K562 (cell line): ENCODE data around the gene PNPLA7. TPM values are rescaled to one million over a fixed set of nuclear protein-coding genes. Genes with fewer than 3 reads are reported as not detected.

ENCODE experiments used
- ARID1B ChIP-seq: fragments of 450-650 bp; IDR thresholded peaks from 2 replicates; pipeline ENCODE4 v1.6.1; 2016; ENCODE audit warnings: antibody characterized with exemption, mild to moderate bottlenecking, inconsistent platforms
- ARID4B ChIP-seq: sonication (generic); formaldehyde crosslinking; IDR thresholded peaks from 2 replicates; pipeline ENCODE4 v1.8.0; 2022; ENCODE audit warnings: mild to moderate bottlenecking, missing genetic modification reagents
- CHD7 ChIP-seq: fragments of 200-600 bp; sonication (generic); IDR thresholded peaks from one replicate; pipeline ENCODE4 v1.6.1; 2012; ENCODE audit warnings: mild to moderate bottlenecking, low read depth, low read length, inconsistent platforms
- CREBBP ChIP-seq: IDR thresholded peaks from one replicate; pipeline ENCODE4 v1.6.1; 2012; ENCODE audit warnings: low read depth, mild to moderate bottlenecking, control low read depth, inconsistent platforms, low read length
- DACH1 ChIP-seq: fragments of 450-650 bp; IDR thresholded peaks from 2 replicates; pipeline ENCODE4 v1.6.1; 2018; ENCODE audit not compliant: partially characterized antibody
- KDM5B ChIP-seq: fragments of 200-600 bp; sonication (generic); IDR thresholded peaks from 2 replicates; pipeline ENCODE4 v1.6.1; 2012; ENCODE audit warnings: low read depth, mild to moderate bottlenecking, moderate library complexity, low read length, control low read depth, inconsistent platforms; ENCODE audit not compliant: insufficient replicate concordance
- ZBTB26 ChIP-seq: fragments of 450-650 bp; formaldehyde crosslinking; IDR thresholded peaks from 2 replicates; pipeline ENCODE4 v1.4.0; 2022; ENCODE audit warnings: missing genetic modification characterization
- ZNF239 ChIP-seq: fragments of 250-450 bp; sonication (Bioruptor Pico); IDR thresholded peaks from 2 replicates; pipeline ENCODE4 v1.4.0; 2020; ENCODE audit warnings: mild to moderate bottlenecking
- polyA plus RNA-seq, 8 experiments: library from polyadenylated mRNA; depleted of rRNA in 4 of 8; stranded (reverse) in 5 of 8; unstranded in 3 of 8; fragments of >200 nt; fragmentation: Nextera tagmentation in 2 of 8; fragmentation: Illumina TruSeq in 1 of 8; extraction: Ambion mirVana in 2 of 8; extraction: Trizol in 1 of 8; gene quantifications; 2 replicates each; pipeline versions ENCODE4 v1.2.1 to v1.2.3, GENCODE V29; 2011 to 2014; ENCODE audit warnings: inconsistent platforms in 1 of 8, missing spikeins in 1 of 8
- total RNA-seq, 7 experiments: library from RNA; depleted of rRNA in 6 of 7; stranded (reverse); fragments of >200 nt in 6 of 7; fragmentation: Illumina TruSeq in 2 of 7; extraction: Trizol in 2 of 7; gene quantifications; 2 replicates each; pipeline versions ENCODE4 v1.2.1 to v1.2.3, GENCODE V29; 2011 to 2021; ENCODE audit warnings: low replicate concordance in 1 of 7

The PNPLA7 gene
- total and polyA plus RNA-seq, 9 of the 15 experiments (the other 6 are each of a cell fraction or from before 2014, with no cell fraction given), result 0.01 to 0.85 (median 0.19) TPM; not detected in 1

- 0 out of 2 replicates have a peak, but pooled peaks have one; percentile 23 for TF ChIP-seq ARID4B (CRISPR knock-in tag)
- no peak for TF ChIP-seq CHD7
- no peak for TF ChIP-seq ZNF239 (CRISPR knock-in tag)
- 0 out of 2 replicates have a peak, but pooled peaks have one; percentile 21 for TF ChIP-seq ARID1B
- TF ChIP-seq DACH1, result peak; percentile 27
- no peak for TF ChIP-seq CREBBP
- TF ChIP-seq ZBTB26 (CRISPR knock-in tag), result no peak
- TF ChIP-seq KDM5B, result peak; percentile 66
Observed at GRCh38 chr9:137494104-137494544, 56.1 kb downstream of the PNPLA7 start (continued).
